Measurements from ENCODE around the gene RIC8B.

DNA sequence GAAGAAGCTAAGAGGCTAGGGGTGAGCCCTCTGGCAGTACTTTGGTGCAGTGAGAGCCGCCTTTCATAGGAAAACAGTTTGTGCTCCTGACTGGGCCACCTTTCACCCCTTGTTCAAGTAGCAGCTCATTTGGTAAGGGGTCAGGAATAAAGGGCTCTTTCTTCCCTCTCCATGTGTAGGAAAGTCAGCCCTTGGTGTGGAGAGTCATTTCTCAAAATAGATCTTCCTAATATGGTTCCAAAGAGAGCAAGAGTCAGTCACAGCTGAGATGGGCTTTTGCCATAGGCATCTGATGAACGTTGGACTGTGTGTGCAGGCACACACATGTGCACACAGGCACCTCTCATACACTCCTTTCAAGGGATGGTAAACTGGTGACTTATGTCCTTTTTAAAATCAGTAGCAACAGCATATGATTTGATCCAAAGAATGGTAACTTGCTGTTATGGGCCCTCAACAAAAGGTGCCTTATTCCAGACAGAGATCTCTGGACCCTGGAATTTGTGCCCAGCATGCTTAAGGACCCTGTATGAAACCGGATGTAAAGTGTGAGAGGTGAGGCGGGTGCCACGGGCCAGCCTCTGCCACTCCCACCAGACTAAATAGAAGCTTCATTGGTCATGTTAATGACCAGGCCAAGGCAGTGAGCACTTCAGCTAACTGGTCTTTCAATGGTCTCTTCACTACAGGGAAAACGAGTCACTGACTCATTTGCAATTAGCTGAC is 16.7 kb upstream of the RIC8B start:
- TF ChIP-seq, protein P1, sequence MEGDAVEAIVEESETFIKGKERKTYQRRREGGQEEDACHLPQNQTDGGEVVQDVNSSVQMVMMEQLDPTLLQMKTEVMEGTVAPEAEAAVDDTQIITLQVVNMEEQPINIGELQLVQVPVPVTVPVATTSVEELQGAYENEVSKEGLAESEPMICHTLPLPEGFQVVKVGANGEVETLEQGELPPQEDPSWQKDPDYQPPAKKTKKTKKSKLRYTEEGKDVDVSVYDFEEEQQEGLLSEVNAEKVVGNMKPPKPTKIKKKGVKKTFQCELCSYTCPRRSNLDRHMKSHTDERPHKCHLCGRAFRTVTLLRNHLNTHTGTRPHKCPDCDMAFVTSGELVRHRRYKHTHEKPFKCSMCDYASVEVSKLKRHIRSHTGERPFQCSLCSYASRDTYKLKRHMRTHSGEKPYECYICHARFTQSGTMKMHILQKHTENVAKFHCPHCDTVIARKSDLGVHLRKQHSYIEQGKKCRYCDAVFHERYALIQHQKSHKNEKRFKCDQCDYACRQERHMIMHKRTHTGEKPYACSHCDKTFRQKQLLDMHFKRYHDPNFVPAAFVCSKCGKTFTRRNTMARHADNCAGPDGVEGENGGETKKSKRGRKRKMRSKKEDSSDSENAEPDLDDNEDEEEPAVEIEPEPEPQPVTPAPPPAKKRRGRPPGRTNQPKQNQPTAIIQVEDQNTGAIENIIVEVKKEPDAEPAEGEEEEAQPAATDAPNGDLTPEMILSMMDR (conservative IDR thresholded peaks at IDR 0.05), result no peak
- no peak for TF ChIP-seq EZH2 (IDR thresholded peaks at IDR 0.05; ENCODE audit: low read depth)
